H1 (cell line): ENCODE measurements around the gene ACY1. TPM values are rescaled to one million over a fixed set of nuclear protein-coding genes. Genes with fewer than 3 reads are reported as not detected.

Source experiments
- CTCF ChIA-PET: fragments of 300-600 bp; sonication (Branson Sonifier 250); formaldehyde crosslinking; loops from one replicate; lab custom pipeline; 2021; ENCODE audit not compliant: partially characterized antibody; lab: Charles Lee
- POLR2A ChIA-PET: fragments of 300-600 bp; sonication (Branson Sonifier 250); formaldehyde crosslinking; loops from one replicate; lab custom pipeline; 2021; ENCODE audit warnings: inconsistent platforms; ENCODE audit not compliant: partially characterized antibody; lab: Charles Lee
- DNase-seq, 2 experiments: peaks; one replicate each; pipeline versions ENCODE4 v3.0.0 to v3.0.0-alpha.2; 2010 to 2022; ENCODE audit warnings: low spot score in 2 of 2, low read depth in 1 of 2, mixed read lengths in 1 of 2
- FAIRE-seq: peaks from 2 replicates; lab custom pipeline; 2011; peaks lifted over from hg19 to GRCh38; lab: Jason Lieb, UNC
- H2AFZ ChIP-seq: 2 replicates; pipeline ENCODE4 v1.8.1; 2012; ENCODE audit warnings: low read length, inconsistent platforms
- H2AK5ac ChIP-seq: 2 replicates; pipeline ENCODE4 v1.6.1; 2013; ENCODE audit warnings: low read depth, low read length
- H2BK120ac ChIP-seq: replicated peaks from 2 replicates; pipeline ENCODE3; 2013; ENCODE audit warnings: low read depth, low read length, inconsistent platforms
- H2BK12ac ChIP-seq: 2 replicates; pipeline ENCODE4 v1.6.1; 2013; ENCODE audit warnings: low read depth, low read length
- H2BK15ac ChIP-seq: 2 replicates; pipeline ENCODE4 v1.6.1; 2013; ENCODE audit warnings: low read length
- H2BK20ac ChIP-seq: 2 replicates; pipeline ENCODE4 v1.6.1; 2013; ENCODE audit warnings: low read length
- H2BK5ac ChIP-seq: 2 replicates; pipeline ENCODE4 v1.6.1; 2013; ENCODE audit warnings: low read depth, low read length
- H3K14ac ChIP-seq: 2 replicates; pipeline ENCODE4 v1.6.1; 2013; ENCODE audit warnings: inconsistent platforms; ENCODE audit not compliant: insufficient read length
- H3K18ac ChIP-seq: 2 replicates; pipeline ENCODE4 v1.6.1; 2013; ENCODE audit warnings: low read length; ENCODE audit errors: extremely low read depth
- H3K23ac ChIP-seq: 2 replicates; pipeline ENCODE4 v1.6.1; 2013; ENCODE audit warnings: inconsistent platforms; ENCODE audit not compliant: insufficient read length
- H3K23me2 ChIP-seq: 2 replicates; pipeline ENCODE4 v1.6.1; 2013; ENCODE audit warnings: low read depth, low read length
- H3K27ac ChIP-seq: 2 replicates; pipeline ENCODE4 v1.6.1; 2011; ENCODE audit warnings: low read depth, low read length, inconsistent platforms
- H3K27me3 ChIP-seq, 4 experiments: replicated peaks in 1 of 4; 1 replicate in 1 of 4; 2 replicates in 3 of 4; pipeline versions ENCODE4 v1.6.1 to v1.8.1; 2011 to 2013; ENCODE audit warnings: low read length in 3 of 4, mild to moderate bottlenecking in 3 of 4, inconsistent platforms in 2 of 4, mixed read lengths in 2 of 4, moderate library complexity in 1 of 4; ENCODE audit not compliant: control insufficient read depth in 3 of 4, insufficient read depth in 3 of 4; ENCODE audit errors: extremely low read depth in 1 of 4
- H3K36me3 ChIP-seq, 4 experiments: 2 replicates each; pipeline versions ENCODE4 v1.6.1 to v1.8.1; 2011 to 2013; ENCODE audit warnings: mild to moderate bottlenecking in 4 of 4, low read length in 3 of 4, moderate library complexity in 2 of 4, control low read depth in 1 of 4, inconsistent platforms in 1 of 4; ENCODE audit not compliant: insufficient read depth in 4 of 4, control insufficient read depth in 2 of 4
- H3K4ac ChIP-seq: replicated peaks from 2 replicates; pipeline ENCODE3; 2013; ENCODE audit warnings: low read length, low read depth, mixed read lengths, inconsistent platforms; ENCODE audit not compliant: insufficient read length
- H3K4me1 ChIP-seq, 4 experiments: replicated peaks in 1 of 4; 1 replicate in 1 of 4; 2 replicates in 3 of 4; pipeline versions ENCODE4 v1.6.1 to v1.8.1; 2011 to 2013; ENCODE audit warnings: low read length in 3 of 4, inconsistent platforms in 2 of 4, mixed read lengths in 1 of 4; ENCODE audit not compliant: insufficient read depth in 4 of 4, control insufficient read depth in 3 of 4
- H3K4me2 ChIP-seq, 2 experiments: 2 replicates each; pipeline versions ENCODE4 v1.6.1 to v1.8.1; 2011 to 2013; ENCODE audit warnings: low read depth in 2 of 2, low read length in 2 of 2, control low read depth in 1 of 2, inconsistent platforms in 1 of 2, mild to moderate bottlenecking in 1 of 2; ENCODE audit not compliant: insufficient read depth in 1 of 2
- H3K4me3 ChIP-seq, 4 experiments: fragments of 200-600, 300-600 bp in 1 of 4; sonication (generic), shearing (Covaris generic), sonication (Bioruptor Twin) in 1 of 4; 2 replicates each; pipeline versions ENCODE4 v1.5.1 to v1.8.1; 2011 to 2016; ENCODE audit warnings: low read length in 4 of 4, low read depth in 3 of 4, control low read depth in 2 of 4, inconsistent platforms in 2 of 4, mild to moderate bottlenecking in 2 of 4, mixed read lengths in 1 of 4, moderate library complexity in 1 of 4; ENCODE audit not compliant: insufficient read depth in 2 of 4; ENCODE audit errors: extremely low read depth in 1 of 4
- H3K56ac ChIP-seq: replicated peaks from 2 replicates; pipeline ENCODE3; 2013; ENCODE audit warnings: low read depth, mild to moderate bottlenecking, mixed read lengths, low read length, inconsistent platforms; ENCODE audit not compliant: insufficient read length
- H3K79me1 ChIP-seq: 2 replicates; pipeline ENCODE4 v1.6.1; 2013; ENCODE audit warnings: low read depth, low read length, control low read depth
- H3K79me2 ChIP-seq, 2 experiments: 2 replicates each; pipeline versions ENCODE4 v1.6.1 to v1.8.1; 2012 to 2013; ENCODE audit warnings: low read length in 2 of 2, mild to moderate bottlenecking in 2 of 2, inconsistent platforms in 1 of 2; ENCODE audit not compliant: insufficient read depth in 2 of 2, control insufficient read depth in 1 of 2
- H3K9ac ChIP-seq, 4 experiments: replicated peaks in 1 of 4; 1 replicate in 1 of 4; 2 replicates in 3 of 4; pipeline versions ENCODE4 v1.6.1 to v1.8.1; 2011 to 2013; ENCODE audit warnings: low read depth in 3 of 4, low read length in 3 of 4, control low read depth in 2 of 4, mild to moderate bottlenecking in 2 of 4, moderate library complexity in 2 of 4, inconsistent platforms in 1 of 4; ENCODE audit errors: extremely low read depth in 1 of 4
- H3K9me3 ChIP-seq, 2 experiments: 2 replicates each; pipeline versions ENCODE4 v1.6.1 to v1.8.1; 2012 to 2013; ENCODE audit warnings: mild to moderate bottlenecking in 2 of 2, moderate library complexity in 2 of 2, control low read depth in 1 of 2, inconsistent platforms in 1 of 2, low read depth in 1 of 2, low read length in 1 of 2, mixed read lengths in 1 of 2; ENCODE audit not compliant: insufficient read depth in 2 of 2
- H4K20me1 ChIP-seq, 2 experiments: replicated peaks in 1 of 2; 2 replicates each; pipeline versions ENCODE3 to v1.8.1; 2011 to 2013; ENCODE audit warnings: inconsistent platforms in 2 of 2, low read length in 2 of 2, mild to moderate bottlenecking in 1 of 2; ENCODE audit not compliant: insufficient read depth in 2 of 2, control insufficient read depth in 1 of 2
- H4K5ac ChIP-seq: 2 replicates; pipeline ENCODE4 v1.6.1; 2013; ENCODE audit warnings: low read length, low read depth, mixed read lengths, inconsistent platforms; ENCODE audit not compliant: insufficient read length
- H4K8ac ChIP-seq: 2 replicates; pipeline ENCODE4 v1.8.0; 2013; ENCODE audit warnings: mild to moderate bottlenecking, moderate library complexity, low read length, inconsistent platforms; ENCODE audit not compliant: insufficient read depth; ENCODE audit errors: extremely low read depth
- H4K91ac ChIP-seq: replicated peaks from 2 replicates; pipeline ENCODE3; 2013; ENCODE audit warnings: low read length, mixed read lengths, inconsistent platforms; ENCODE audit not compliant: insufficient read length
- CREB1 ChIP-seq: IDR thresholded peaks from 2 replicates; pipeline ENCODE4 v1.6.1; 2012; ENCODE audit warnings: inconsistent platforms
- EZH2 ChIP-seq: fragments of 200-600 bp; sonication (generic); IDR thresholded peaks from 2 replicates; pipeline ENCODE4 v1.7.1; 2012; ENCODE audit warnings: low read depth, mild to moderate bottlenecking, moderate library complexity, low read length, inconsistent platforms; ENCODE audit not compliant: severe bottlenecking
- KDM5A ChIP-seq: fragments of 200-600 bp; IDR thresholded peaks from 2 replicates; pipeline ENCODE4 v1.7.1; 2012; ENCODE audit warnings: mild to moderate bottlenecking, low read length, inconsistent platforms, mixed read lengths
- PHF8 ChIP-seq: fragments of 200-600 bp; sonication (generic); conservative IDR thresholded peaks from 2 replicates; pipeline ENCODE4 v1.7.1; 2012; ENCODE audit warnings: low read depth, mild to moderate bottlenecking, inconsistent platforms, low read length, moderate library complexity
- SIX5 ChIP-seq: IDR thresholded peaks from 2 replicates; pipeline ENCODE4 v1.6.1; 2011; ENCODE audit warnings: mild to moderate bottlenecking, low read depth, low read length
- TCF12 ChIP-seq: IDR thresholded peaks from 2 replicates; pipeline ENCODE4 v1.6.1; 2011; ENCODE audit warnings: low read depth, mild to moderate bottlenecking, low read length
- WGBS, 2 experiments: shearing (Covaris generic) in 1 of 2; methylation state at CpG; one replicate each; pipeline versions ENCODE4 v1.1.6 to v1.1.7; 2013 to 2015; ENCODE audit warnings: low lambda C conversion rate in 2 of 2, mixed read lengths in 2 of 2, inconsistent platforms in 1 of 2, low coverage in 1 of 2, missing lambda C conversion rate in 1 of 2; ENCODE audit not compliant: insufficient replicate concordance in 2 of 2, insufficient coverage in 1 of 2, insufficient read length in 1 of 2; ENCODE audit errors: extremely low coverage in 1 of 2, missing lambda C conversion rate in 1 of 2; 5-methylcytosine and 5-hydroxymethylcytosine counted together
- polyA plus RNA-seq, 7 experiments: library from polyadenylated mRNA; depleted of rRNA in 3 of 7; stranded (reverse) in 5 of 7; unstranded in 2 of 7; fragments of >200 nt in 5 of 7; fragments of 200-250 nt in 2 of 7; gene quantifications; 1 replicate in 5 of 7; 2 replicates in 1 of 7; 4 replicates in 1 of 7; pipeline versions ENCODE4 v1.2.1 to v1.2.3, GENCODE V29; 2011 to 2013; ENCODE audit warnings: missing spikeins in 2 of 7, mixed read lengths in 2 of 7
- total RNA-seq: library from RNA; stranded (reverse); fragmentation: NEBNext Ultra II Directional; extraction: Animal tissue kit (Norgen Biotek cat#: 25700); gene quantifications from 2 replicates; pipeline ENCODE4 v1.2.1, GENCODE V29; 2021
- TF ChIP-seq, protein P1 (sequence below): IDR thresholded peaks from 2 replicates; pipeline ENCODE4 v1.6.1; 2012; ENCODE audit warnings: inconsistent platforms
- TF ChIP-seq, protein P2 (sequence below): IDR thresholded peaks from 2 replicates; pipeline ENCODE4 v1.6.1; 2012; ENCODE audit warnings: inconsistent platforms
- TF ChIP-seq, protein P3 (sequence below), 3 experiments: IDR thresholded peaks; 1 replicate in 2 of 3; 2 replicates in 1 of 3; pipeline versions ENCODE4 v1.5.1 to v1.6.1; 2011; ENCODE audit warnings: low read length in 3 of 3, mild to moderate bottlenecking in 3 of 3, inconsistent platforms in 2 of 3, low read depth in 1 of 3, moderate library complexity in 1 of 3; ENCODE audit not compliant: insufficient read depth in 1 of 3; ENCODE audit errors: control extremely low read depth in 1 of 3

Gene ACY1
- total and polyA plus RNA-seq, 2 of the 8 experiments (the other 6 are each of a cell fraction or from before 2014, with no cell fraction given): 48.3 to 113 TPM

DNA sequence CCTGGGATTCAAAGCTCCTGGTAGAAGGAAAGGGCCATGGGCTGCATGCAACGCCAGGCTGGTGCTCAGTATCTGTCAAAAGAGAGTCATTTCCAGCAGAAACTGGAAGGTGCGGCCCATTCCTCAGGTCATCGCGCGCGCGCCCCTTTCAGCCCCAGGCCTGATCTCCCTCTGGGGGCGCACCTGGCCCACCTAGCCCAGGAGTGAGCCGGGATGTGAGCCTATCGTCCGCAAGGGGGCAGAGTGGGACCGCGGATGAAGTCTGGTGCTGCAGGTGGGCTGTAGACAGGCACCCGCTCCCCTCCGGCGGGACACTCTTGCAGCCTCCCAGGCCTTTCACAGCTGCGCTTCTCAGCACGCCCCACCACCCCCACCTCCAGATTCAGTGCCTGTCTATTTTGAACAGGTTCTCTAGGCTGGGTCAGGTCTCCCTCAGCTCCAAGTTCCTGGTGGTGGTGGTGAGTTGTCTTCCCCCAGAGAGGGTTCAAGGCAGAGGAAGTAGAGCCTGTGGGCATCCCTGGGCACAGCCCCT lies 18.2 kb downstream of the ACY1 start:
- H4K20me1 ChIP-seq: no peaks in the 10 kb centered on the region
- no peak overlapping the region for H4K5ac ChIP-seq
- no peak overlapping the region for H2BK5ac ChIP-seq
- H3K14ac ChIP-seq: no peak overlapping the region
- ChIA-PET POLR2A (interaction anchor here (0.5 to 2.1 kb wide), 2 partner anchors 10 to 479 kb away, joined by 3 to 12 read pairs; no protein-coding TSS in a partner anchor), CTCF (interaction anchor here (0.6 to 24.7 kb wide), 42 partner anchors 9 to 387 kb away, joined by 3 to 984 read pairs (median 6); partner anchors contain the start of genes ABHD14A, ABHD14B, ACY1 and DUSP7)
- FAIRE-seq: no peak
- no peaks in the 10 kb centered on the region; a peak in 2 of 7 replicates for H3K27me3 ChIP-seq
- no peak overlapping the region for H3K18ac ChIP-seq
- peak overlapping the region in 1 of 2 experiments; percentile 54; a peak in 1 of 4 replicates for H3K4me2 ChIP-seq
- H4K91ac ChIP-seq: no peak overlapping the region
- no peaks in the 10 kb centered on the region for H3K79me2 ChIP-seq
- no peaks in the 10 kb centered on the region for H3K9me3 ChIP-seq
- H3K27ac ChIP-seq: no peak overlapping the region
- peaks cover 11 to 46% (median 29%) of the 10 kb centered on the region in 4 experiments for H3K4me1 ChIP-seq
- H4K8ac ChIP-seq: no peak overlapping the region
- peak; percentile 87 to 98 for DNase-seq
- H3K36me3 ChIP-seq: no peaks in the 10 kb centered on the region
- H2BK12ac ChIP-seq: no peak overlapping the region
- no peak overlapping the region for H3K56ac ChIP-seq
- 7% methylated on average over 17 of the region's 18 CpGs; no CpG with 5 or more reads in 1 of the 2 experiments for WGBS, 2 experiments
- H3K4me3 ChIP-seq: no peak overlapping the region
- H2BK120ac ChIP-seq: no peak overlapping the region
- no peak overlapping the region for H2BK20ac ChIP-seq
- no peak overlapping the region; the same call in 1 of the 2 replicates for H2AFZ ChIP-seq
- H3K4ac ChIP-seq: no peak overlapping the region
- no peak overlapping the region for H2BK15ac ChIP-seq
- no peak overlapping the region for H3K23ac ChIP-seq
- H3K79me1 ChIP-seq: no peaks in the 10 kb centered on the region
- peaks cover 3% of the 10 kb centered on the region; the same call in 1 of the 2 replicates for H3K23me2 ChIP-seq
- H3K9ac ChIP-seq: no peak overlapping the region
- H2AK5ac ChIP-seq: no peak overlapping the region
- TF ChIP-seq, protein P1, sequence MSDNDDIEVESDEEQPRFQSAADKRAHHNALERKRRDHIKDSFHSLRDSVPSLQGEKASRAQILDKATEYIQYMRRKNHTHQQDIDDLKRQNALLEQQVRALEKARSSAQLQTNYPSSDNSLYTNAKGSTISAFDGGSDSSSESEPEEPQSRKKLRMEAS: peak; percentile 72
- TF ChIP-seq SIX5: no peak
- no peak for TF ChIP-seq EZH2
- TF ChIP-seq PHF8: no peak
- peak; percentile 80 for TF ChIP-seq CREB1
- TF ChIP-seq, protein P2, sequence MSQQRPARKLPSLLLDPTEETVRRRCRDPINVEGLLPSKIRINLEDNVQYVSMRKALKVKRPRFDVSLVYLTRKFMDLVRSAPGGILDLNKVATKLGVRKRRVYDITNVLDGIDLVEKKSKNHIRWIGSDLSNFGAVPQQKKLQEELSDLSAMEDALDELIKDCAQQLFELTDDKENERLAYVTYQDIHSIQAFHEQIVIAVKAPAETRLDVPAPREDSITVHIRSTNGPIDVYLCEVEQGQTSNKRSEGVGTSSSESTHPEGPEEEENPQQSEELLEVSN: peak; percentile 40; the same call in 1 of the 2 replicates
- TF ChIP-seq KDM5A: peak; percentile 40; the same call in 1 of the 2 replicates
- TF ChIP-seq, protein P3, sequence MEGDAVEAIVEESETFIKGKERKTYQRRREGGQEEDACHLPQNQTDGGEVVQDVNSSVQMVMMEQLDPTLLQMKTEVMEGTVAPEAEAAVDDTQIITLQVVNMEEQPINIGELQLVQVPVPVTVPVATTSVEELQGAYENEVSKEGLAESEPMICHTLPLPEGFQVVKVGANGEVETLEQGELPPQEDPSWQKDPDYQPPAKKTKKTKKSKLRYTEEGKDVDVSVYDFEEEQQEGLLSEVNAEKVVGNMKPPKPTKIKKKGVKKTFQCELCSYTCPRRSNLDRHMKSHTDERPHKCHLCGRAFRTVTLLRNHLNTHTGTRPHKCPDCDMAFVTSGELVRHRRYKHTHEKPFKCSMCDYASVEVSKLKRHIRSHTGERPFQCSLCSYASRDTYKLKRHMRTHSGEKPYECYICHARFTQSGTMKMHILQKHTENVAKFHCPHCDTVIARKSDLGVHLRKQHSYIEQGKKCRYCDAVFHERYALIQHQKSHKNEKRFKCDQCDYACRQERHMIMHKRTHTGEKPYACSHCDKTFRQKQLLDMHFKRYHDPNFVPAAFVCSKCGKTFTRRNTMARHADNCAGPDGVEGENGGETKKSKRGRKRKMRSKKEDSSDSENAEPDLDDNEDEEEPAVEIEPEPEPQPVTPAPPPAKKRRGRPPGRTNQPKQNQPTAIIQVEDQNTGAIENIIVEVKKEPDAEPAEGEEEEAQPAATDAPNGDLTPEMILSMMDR (IDR thresholded peaks at IDR 0.05; ENCODE audit: control extremely low read depth in 1 of 3, insufficient read depth in 1 of 3, low read depth in 1 of 3, low read length in 3 of 3): peak in 2 of 3 experiments; percentile 99 to 100; a peak in 3 of 4 replicates
- peak; percentile 79; the same call in 1 of the 2 replicates for TF ChIP-seq TCF12
